A673 (cell line): Measurements from ENCODE around the gene AKTIP.

Experiments
- EZH2 ChIP-seq: fragments of 200-600 bp; sonication (generic); IDR thresholded peaks from 2 replicates; pipeline ENCODE4 v1.6.1; 2017; ENCODE audit warnings: borderline replicate concordance, low read depth, mild to moderate bottlenecking, mixed read lengths, antibody characterized with exemption, low read length; ENCODE audit not compliant: poor library complexity, severe bottlenecking
- TF ChIP-seq, protein P1 (sequence below): fragments of 300-800, 200-600 bp; sonication (generic); conservative IDR thresholded peaks from 2 replicates; pipeline ENCODE4 v1.5.1; 2017; ENCODE audit warnings: low read depth, mild to moderate bottlenecking, antibody characterized with exemption, low read length, moderate library complexity, mixed read lengths

DNA sequence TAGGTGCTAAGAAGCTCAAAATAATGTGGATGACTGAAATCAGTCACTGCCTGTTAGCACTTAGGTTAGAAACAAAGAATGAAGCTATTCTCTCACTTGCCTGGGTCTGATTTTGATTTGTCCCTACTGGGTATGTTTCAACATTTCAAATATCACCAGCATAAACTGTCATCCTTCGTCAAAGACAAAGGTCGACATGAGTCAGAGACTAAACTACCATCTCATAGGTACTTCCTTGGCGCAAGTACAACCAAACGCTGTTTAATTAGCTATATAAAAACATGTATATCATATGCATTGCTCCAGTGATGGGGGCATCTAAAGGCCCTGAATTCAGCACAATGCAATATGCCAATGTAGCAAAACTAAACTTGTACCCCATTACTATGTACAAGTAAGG is 4.0 kb downstream of the AKTIP start:
- TF ChIP-seq EZH2 = no peak
- TF ChIP-seq, protein P1, sequence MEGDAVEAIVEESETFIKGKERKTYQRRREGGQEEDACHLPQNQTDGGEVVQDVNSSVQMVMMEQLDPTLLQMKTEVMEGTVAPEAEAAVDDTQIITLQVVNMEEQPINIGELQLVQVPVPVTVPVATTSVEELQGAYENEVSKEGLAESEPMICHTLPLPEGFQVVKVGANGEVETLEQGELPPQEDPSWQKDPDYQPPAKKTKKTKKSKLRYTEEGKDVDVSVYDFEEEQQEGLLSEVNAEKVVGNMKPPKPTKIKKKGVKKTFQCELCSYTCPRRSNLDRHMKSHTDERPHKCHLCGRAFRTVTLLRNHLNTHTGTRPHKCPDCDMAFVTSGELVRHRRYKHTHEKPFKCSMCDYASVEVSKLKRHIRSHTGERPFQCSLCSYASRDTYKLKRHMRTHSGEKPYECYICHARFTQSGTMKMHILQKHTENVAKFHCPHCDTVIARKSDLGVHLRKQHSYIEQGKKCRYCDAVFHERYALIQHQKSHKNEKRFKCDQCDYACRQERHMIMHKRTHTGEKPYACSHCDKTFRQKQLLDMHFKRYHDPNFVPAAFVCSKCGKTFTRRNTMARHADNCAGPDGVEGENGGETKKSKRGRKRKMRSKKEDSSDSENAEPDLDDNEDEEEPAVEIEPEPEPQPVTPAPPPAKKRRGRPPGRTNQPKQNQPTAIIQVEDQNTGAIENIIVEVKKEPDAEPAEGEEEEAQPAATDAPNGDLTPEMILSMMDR = no peak
